ENCODE results near the gene TMOD3.

- TF ChIP-seq JUN (IDR thresholded peaks at IDR 0.05) (no peak), REST (IDR thresholded peaks at IDR 0.05) (no peak), POLR2A (IDR thresholded peaks at IDR 0.05; ENCODE audit: low read length) (no peak), CHD2 (IDR thresholded peaks at IDR 0.05; ENCODE audit: low read length, partially characterized antibody) (no peak), CHD4 (IDR thresholded peaks at IDR 0.05; ENCODE audit: borderline replicate concordance) (no peak), ZFP36 (IDR thresholded peaks at IDR 0.05; ENCODE audit: borderline replicate concordance, partially characterized antibody) (no peak), SREBF2 (IDR thresholded peaks at IDR 0.05) (no peak), FOSL2 (IDR thresholded peaks at IDR 0.05) (no peak), FOSL2 (CRISPR knock-in tag; IDR thresholded peaks at IDR 0.05) (no peak), MAFK (IDR thresholded peaks at IDR 0.05; ENCODE audit: partially characterized antibody) (no peak), HOXA7 (CRISPR knock-in tag; IDR thresholded peaks at IDR 0.05) (no peak), RAD21 (conservative IDR thresholded peaks at IDR 0.05 in 1 of 2, IDR thresholded peaks at IDR 0.05 in 1 of 2) (no peak)
- TF ChIP-seq, protein P1, sequence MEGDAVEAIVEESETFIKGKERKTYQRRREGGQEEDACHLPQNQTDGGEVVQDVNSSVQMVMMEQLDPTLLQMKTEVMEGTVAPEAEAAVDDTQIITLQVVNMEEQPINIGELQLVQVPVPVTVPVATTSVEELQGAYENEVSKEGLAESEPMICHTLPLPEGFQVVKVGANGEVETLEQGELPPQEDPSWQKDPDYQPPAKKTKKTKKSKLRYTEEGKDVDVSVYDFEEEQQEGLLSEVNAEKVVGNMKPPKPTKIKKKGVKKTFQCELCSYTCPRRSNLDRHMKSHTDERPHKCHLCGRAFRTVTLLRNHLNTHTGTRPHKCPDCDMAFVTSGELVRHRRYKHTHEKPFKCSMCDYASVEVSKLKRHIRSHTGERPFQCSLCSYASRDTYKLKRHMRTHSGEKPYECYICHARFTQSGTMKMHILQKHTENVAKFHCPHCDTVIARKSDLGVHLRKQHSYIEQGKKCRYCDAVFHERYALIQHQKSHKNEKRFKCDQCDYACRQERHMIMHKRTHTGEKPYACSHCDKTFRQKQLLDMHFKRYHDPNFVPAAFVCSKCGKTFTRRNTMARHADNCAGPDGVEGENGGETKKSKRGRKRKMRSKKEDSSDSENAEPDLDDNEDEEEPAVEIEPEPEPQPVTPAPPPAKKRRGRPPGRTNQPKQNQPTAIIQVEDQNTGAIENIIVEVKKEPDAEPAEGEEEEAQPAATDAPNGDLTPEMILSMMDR (IDR thresholded peaks at IDR 0.05): no peak
- TF ChIP-seq, protein P2, sequence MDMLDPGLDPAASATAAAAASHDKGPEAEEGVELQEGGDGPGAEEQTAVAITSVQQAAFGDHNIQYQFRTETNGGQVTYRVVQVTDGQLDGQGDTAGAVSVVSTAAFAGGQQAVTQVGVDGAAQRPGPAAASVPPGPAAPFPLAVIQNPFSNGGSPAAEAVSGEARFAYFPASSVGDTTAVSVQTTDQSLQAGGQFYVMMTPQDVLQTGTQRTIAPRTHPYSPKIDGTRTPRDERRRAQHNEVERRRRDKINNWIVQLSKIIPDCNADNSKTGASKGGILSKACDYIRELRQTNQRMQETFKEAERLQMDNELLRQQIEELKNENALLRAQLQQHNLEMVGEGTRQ (IDR thresholded peaks at IDR 0.05): no peak
- TF ChIP-seq, protein P3, sequence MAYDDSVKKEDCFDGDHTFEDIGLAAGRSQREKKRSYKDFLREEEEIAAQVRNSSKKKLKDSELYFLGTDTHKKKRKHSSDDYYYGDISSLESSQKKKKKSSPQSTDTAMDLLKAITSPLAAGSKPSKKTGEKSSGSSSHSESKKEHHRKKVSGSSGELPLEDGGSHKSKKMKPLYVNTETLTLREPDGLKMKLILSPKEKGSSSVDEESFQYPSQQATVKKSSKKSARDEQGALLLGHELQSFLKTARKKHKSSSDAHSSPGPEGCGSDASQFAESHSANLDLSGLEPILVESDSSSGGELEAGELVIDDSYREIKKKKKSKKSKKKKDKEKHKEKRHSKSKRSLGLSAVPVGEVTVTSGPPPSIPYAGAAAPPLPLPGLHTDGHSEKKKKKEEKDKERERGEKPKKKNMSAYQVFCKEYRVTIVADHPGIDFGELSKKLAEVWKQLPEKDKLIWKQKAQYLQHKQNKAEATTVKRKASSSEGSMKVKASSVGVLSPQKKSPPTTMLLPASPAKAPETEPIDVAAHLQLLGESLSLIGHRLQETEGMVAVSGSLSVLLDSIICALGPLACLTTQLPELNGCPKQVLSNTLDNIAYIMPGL (CRISPR knock-in tag; IDR thresholded peaks at IDR 0.05; ENCODE audit: borderline replicate concordance): no peak
These were observed 102.7 kb downstream of the TMOD3 start for GRCh38 chr15:51932161-51932560.
